HCT116 (cell line): ENCODE results near the gene DAP. TPM values are rescaled to one million over a fixed set of nuclear protein-coding genes. Genes with fewer than 3 reads are reported as not detected.

Experiments used
- ATAC-seq: fragments of 200-7000 bp; cut with Tn5 transposase; 2 replicates; pipeline ENCODE4 v1.9.1; 2020; ENCODE audit warnings: mild to moderate bottlenecking, moderate library complexity
- BruUV-seq: library from RNA; stranded (reverse); fragments of 400-500 nt; replicated peaks from 2 replicates; lab custom pipeline; 2021; lab: Mats Ljungman, UMichigan
- CTCF ChIA-PET: fragments of 300-600 bp; sonication (Branson Sonifier 250); formaldehyde crosslinking; loops from one replicate; lab custom pipeline; 2021; ENCODE audit warnings: antibody characterized with exemption; lab: Charles Lee
- POLR2A ChIA-PET: fragments of 300-600, 350-600 bp; sonication (Branson Sonifier 250); formaldehyde crosslinking; loops from one replicate; lab custom pipeline; 2021; ENCODE audit warnings: antibody characterized with exemption; lab: Charles Lee
- RAD21 ChIA-PET, 2 experiments: fragments of 300-600 bp; sonication (Branson Sonifier 250); formaldehyde crosslinking; loops; one replicate each; lab custom pipeline; 2023; ENCODE audit warnings: low total read pairs in 2 of 2; ENCODE audit not compliant: uncharacterized antibody in 2 of 2, unreplicated experiment in 2 of 2, low non-redundant PET in 1 of 2; lab: Charles Lee
- DNase-seq: peaks from one replicate; pipeline ENCODE4 v3.0.0-alpha.2; 2010; ENCODE audit warnings: low read depth, low spot score
- H2AFZ ChIP-seq: fragments of 200-600 bp; shearing (Covaris generic), sonication (generic); 2 replicates; pipeline ENCODE4 v1.6.1; 2017; ENCODE audit warnings: low read depth, mixed run types, mixed read lengths, antibody characterized with exemption, low read length; ENCODE audit not compliant: poor library complexity, severe bottlenecking
- H3K27ac ChIP-seq: 2 replicates; pipeline ENCODE4 v1.5.1; 2012; ENCODE audit warnings: low read depth, low read length
- H3K27me3 ChIP-seq: fragments of 200-600 bp; sonication (generic); 2 replicates; pipeline ENCODE4 v1.6.1; 2016; ENCODE audit warnings: mixed run types, low read length, mixed read lengths; ENCODE audit not compliant: insufficient read depth
- H3K36me3 ChIP-seq, 2 experiments: fragments of 200-500 bp in 1 of 2; fragments of 200-600 bp in 1 of 2; sonication (Bioruptor generic) in 1 of 2; sonication (generic) in 1 of 2; 2 replicates each; pipeline versions ENCODE4 v1.5.1 to v1.6.1; 2014 to 2016; ENCODE audit warnings: low read length in 2 of 2, inconsistent platforms in 1 of 2, mixed read lengths in 1 of 2, mixed run types in 1 of 2; ENCODE audit not compliant: insufficient read depth in 2 of 2, control insufficient read depth in 1 of 2
- H3K4me1 ChIP-seq, 2 experiments: fragments of 200-600 bp in 1 of 2; sonication (generic) in 1 of 2; 2 replicates each; pipeline versions ENCODE4 v1.5.1 to v1.6.1; 2012 to 2017; ENCODE audit warnings: low read length in 2 of 2, inconsistent platforms in 1 of 2, mild to moderate bottlenecking in 1 of 2, mixed read lengths in 1 of 2, mixed run types in 1 of 2, moderate library complexity in 1 of 2; ENCODE audit not compliant: insufficient read depth in 2 of 2, control insufficient read depth in 1 of 2
- H3K4me2 ChIP-seq: fragments of 200-600 bp; sonication (generic); 2 replicates; pipeline ENCODE4 v1.6.1; 2017; ENCODE audit warnings: mixed run types, low read length, mixed read lengths
- H3K4me3 ChIP-seq, 2 experiments: fragments of 200-600 bp in 1 of 2; sonication (generic) in 1 of 2; replicated peaks in 1 of 2; 2 replicates each; pipeline ENCODE4 v1.5.1; 2011 to 2016; ENCODE audit warnings: low read length in 2 of 2, control low read depth in 1 of 2, low read depth in 1 of 2, mild to moderate bottlenecking in 1 of 2, mixed read lengths in 1 of 2, mixed run types in 1 of 2
- H3K79me2 ChIP-seq: fragments of 200-600 bp; sonication (generic); 2 replicates; pipeline ENCODE4 v1.6.1; 2017; ENCODE audit warnings: mild to moderate bottlenecking, mixed run types, low read length, moderate library complexity, mixed read lengths; ENCODE audit not compliant: insufficient read depth
- H3K9ac ChIP-seq: fragments of 200-600 bp; sonication (generic); 2 replicates; pipeline ENCODE4 v1.6.1; 2016; ENCODE audit warnings: low read length, mixed read lengths
- H3K9me2 ChIP-seq: fragments of 200-600 bp; sonication (generic), shearing (Covaris generic); 2 replicates; pipeline ENCODE4 v1.6.1; 2017; ENCODE audit warnings: mixed run types, mild to moderate bottlenecking, moderate library complexity; ENCODE audit not compliant: insufficient read depth
- H3K9me3 ChIP-seq, 2 experiments: fragments of 200-500 bp in 1 of 2; fragments of 200-600 bp in 1 of 2; sonication (Bioruptor generic) in 1 of 2; sonication (generic) in 1 of 2; 2 replicates each; pipeline ENCODE4 v1.6.1; 2014 to 2017; ENCODE audit warnings: low read length in 2 of 2, mixed read lengths in 2 of 2, inconsistent platforms in 1 of 2, low read depth in 1 of 2, mild to moderate bottlenecking in 1 of 2, mixed run types in 1 of 2, moderate library complexity in 1 of 2; ENCODE audit not compliant: control insufficient read depth in 1 of 2, insufficient read depth in 1 of 2
- H4K20me1 ChIP-seq: fragments of 200-600 bp; sonication (generic), shearing (Covaris generic); 2 replicates; pipeline ENCODE4 v1.6.1; 2017; ENCODE audit warnings: mixed run types, mild to moderate bottlenecking, moderate library complexity; ENCODE audit not compliant: insufficient read depth
- CBX3 ChIP-seq: IDR thresholded peaks from 2 replicates; pipeline ENCODE4 v1.6.1; 2012; ENCODE audit warnings: low read depth
- EGR1 ChIP-seq: IDR thresholded peaks from 2 replicates; pipeline ENCODE4 v1.6.1; 2012; ENCODE audit warnings: low read depth
- EZH2 ChIP-seq: fragments of 200-600 bp; sonication (generic); IDR thresholded peaks from 2 replicates; pipeline ENCODE4 v1.6.1; 2017; ENCODE audit warnings: antibody characterized with exemption, mixed run types
- EZH2phosphoT487 ChIP-seq: fragments of 200-600 bp; IDR thresholded peaks from 2 replicates; pipeline ENCODE4 v1.6.1; 2018; ENCODE audit warnings: antibody characterized with exemption, borderline replicate concordance
- JUND ChIP-seq: IDR thresholded peaks from 2 replicates; pipeline ENCODE4 v1.6.1; 2012
- RAD21 ChIP-seq: IDR thresholded peaks from 2 replicates; pipeline ENCODE4 v1.6.1; 2012; ENCODE audit warnings: low read depth, mild to moderate bottlenecking
- SIN3A ChIP-seq: IDR thresholded peaks from 2 replicates; pipeline ENCODE4 v1.6.1; 2012; ENCODE audit warnings: low read depth
- SRF ChIP-seq: IDR thresholded peaks from 2 replicates; pipeline ENCODE4 v1.6.1; 2012; ENCODE audit warnings: low read depth
- ZBTB33 ChIP-seq: IDR thresholded peaks from 2 replicates; pipeline ENCODE4 v1.6.1; 2011; ENCODE audit warnings: mild to moderate bottlenecking, low read length, moderate library complexity; ENCODE audit not compliant: insufficient replicate concordance; ENCODE audit errors: extremely low read depth
- ZFX ChIP-seq: fragments of 450-650 bp; IDR thresholded peaks from 2 replicates; pipeline ENCODE4 v1.6.1; 2017
- ZNF274 ChIP-seq: fragments of 200-500 bp; sonication (Bioruptor generic); IDR thresholded peaks from 2 replicates; pipeline ENCODE4 v1.6.1; 2014; ENCODE audit warnings: mild to moderate bottlenecking, low read depth, low read length, inconsistent platforms
- intact Hi-C: fragments of 100-400 bp; cut with micrococcal nuclease; formaldehyde crosslinking; loops from 2 replicates; pipeline ENCODE4 v1.10.0; 2022
- total RNA-seq: library from RNA; stranded (reverse); gene quantifications from one replicate; pipeline ENCODE4 v1.2.1, GENCODE V29; 2021; ENCODE audit not compliant: unreplicated experiment
- TF ChIP-seq, protein P1 (sequence below): IDR thresholded peaks from 2 replicates; pipeline ENCODE4 v1.6.1; 2012

The DAP gene
- total RNA-seq, 1 experiment from 2014 or later = 59.1 TPM

DNA sequence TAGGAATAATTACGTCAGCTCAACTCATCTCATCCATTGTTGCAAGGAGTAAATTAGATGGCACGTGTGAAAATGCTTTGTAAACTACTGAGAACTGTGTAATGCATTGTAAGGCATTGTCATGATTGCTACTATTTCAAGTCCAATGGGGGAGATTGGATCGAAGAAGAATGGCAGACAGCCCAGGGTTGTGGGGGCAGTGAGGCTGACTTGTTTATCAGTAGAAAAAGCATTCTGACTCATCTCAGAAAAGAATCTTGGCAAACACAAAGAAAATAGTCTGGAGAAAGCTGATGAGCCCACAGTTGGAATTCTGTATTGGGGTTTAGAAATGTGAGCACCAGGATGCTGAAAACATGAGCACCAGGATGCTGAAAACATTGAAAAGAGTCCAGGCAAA is 28.0 kb upstream of the DAP start:
- no peaks in the 10 kb centered on the region for H3K79me2 ChIP-seq
- RAD21 ChIA-PET = no interaction called here
- H3K9me3 ChIP-seq = no peaks in the 10 kb centered on the region
- intact Hi-C loops = no loop called here
- POLR2A ChIA-PET = no interaction called here
- no peaks in the 10 kb centered on the region for H3K4me1 ChIP-seq
- DNase-seq = no peak
- no peak overlapping the region for H3K4me3 ChIP-seq
- TF ChIP-seq JUND (no peak), SRF (no peak)
- TF ChIP-seq, protein P1, sequence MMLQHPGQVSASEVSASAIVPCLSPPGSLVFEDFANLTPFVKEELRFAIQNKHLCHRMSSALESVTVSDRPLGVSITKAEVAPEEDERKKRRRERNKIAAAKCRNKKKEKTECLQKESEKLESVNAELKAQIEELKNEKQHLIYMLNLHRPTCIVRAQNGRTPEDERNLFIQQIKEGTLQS = no peak
- H3K27me3 ChIP-seq = no peaks in the 10 kb centered on the region
- H3K4me2 ChIP-seq = no peak overlapping the region
- H3K36me3 ChIP-seq = no peaks in the 10 kb centered on the region
- CTCF ChIA-PET = no interaction called here
- no peak for ATAC-seq
- H3K9ac ChIP-seq = no peak overlapping the region
- no peaks in the 10 kb centered on the region for H4K20me1 ChIP-seq
- H2AFZ ChIP-seq = no peak overlapping the region
- no TSS peak for BruUV-seq
- H3K9me2 ChIP-seq = 0 out of 2 replicates have a peak, but pooled peaks cover 4% of the 10 kb centered on the region
- H3K27ac ChIP-seq = no peak overlapping the region

DNA sequence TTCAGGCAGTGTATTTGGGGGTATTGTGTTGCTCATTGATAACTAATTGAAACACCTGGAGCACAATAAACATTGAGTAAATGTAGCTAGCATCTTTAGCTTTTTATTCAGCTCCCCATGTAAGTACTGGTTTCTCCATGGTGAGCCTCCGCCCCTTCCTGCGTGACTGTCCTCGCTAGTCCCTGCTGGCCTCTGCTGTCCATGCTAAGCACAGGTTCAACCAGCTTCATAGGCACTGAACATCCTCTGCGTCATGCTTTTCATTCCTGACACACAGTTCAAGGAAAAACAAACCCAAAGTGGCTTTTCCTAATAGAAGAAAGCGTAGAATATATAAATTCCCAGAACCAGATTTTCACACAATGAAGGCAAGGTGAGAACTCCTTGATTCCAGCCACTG is 27.3 kb upstream of the DAP start:
- no peak overlapping the region for H3K9ac ChIP-seq
- no peak overlapping the region for H3K27ac ChIP-seq
- CTCF ChIA-PET = no interaction called here
- H3K4me3 ChIP-seq = no peak overlapping the region
- H3K9me2 ChIP-seq = 0 out of 2 replicates have a peak, but pooled peaks cover 4% of the 10 kb centered on the region
- no peaks in the 10 kb centered on the region for H3K9me3 ChIP-seq
- no peaks in the 10 kb centered on the region for H4K20me1 ChIP-seq
- no peak overlapping the region for H2AFZ ChIP-seq
- no peaks in the 10 kb centered on the region for H3K27me3 ChIP-seq
- RAD21 ChIA-PET = no interaction called here
- H3K4me1 ChIP-seq = no peaks in the 10 kb centered on the region
- TF ChIP-seq EZH2phosphoT487 (no peak), EGR1 (no peak), ZBTB33 (no peak), ZFX (no peak), SRF (no peak), ZNF274 (no peak), CBX3 (no peak), EZH2 (no peak), RAD21 (no peak), SIN3A (no peak)
- TF ChIP-seq, protein P1 = no peak
- no peaks in the 10 kb centered on the region for H3K79me2 ChIP-seq
- intact Hi-C loops = no loop called here
- POLR2A ChIA-PET = no interaction called here
- no peaks in the 10 kb centered on the region for H3K36me3 ChIP-seq
- no peak for ATAC-seq
- no TSS peak for BruUV-seq
- no peak for DNase-seq
- no peak overlapping the region for H3K4me2 ChIP-seq
